Stimulated activated naive CD4-positive, alpha-beta T cell treated with Interleukin-2 at 50 U/mL for 16 hours (primary cell): ENCODE measurements around the gene GPR4.

Source experiments
- DNase-seq: peaks from one replicate; lab custom pipeline; 2025; lab: John Stamatoyannopoulos, UW

The GPR4 gene

DNA sequence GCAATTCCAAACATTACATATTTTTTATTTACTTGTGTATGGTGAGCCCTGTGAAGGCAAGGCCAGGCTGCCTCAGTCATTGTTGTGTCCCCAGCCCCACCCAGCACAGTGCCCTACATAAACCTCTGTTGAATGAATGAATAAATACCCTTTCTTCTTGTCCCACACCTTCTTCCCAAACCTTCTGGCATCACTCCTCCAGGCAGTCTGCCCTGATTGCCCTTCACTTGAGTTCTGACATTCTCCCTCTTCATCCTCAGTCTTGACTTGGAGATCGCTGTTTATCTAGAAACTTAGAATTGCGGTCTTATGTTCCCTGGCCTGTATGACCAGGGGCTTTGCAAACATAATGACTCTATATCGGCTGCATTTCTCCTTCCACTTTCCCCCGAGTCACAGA is 12.2 kb downstream of the GPR4 start:
- no peak for DNase-seq

DNA sequence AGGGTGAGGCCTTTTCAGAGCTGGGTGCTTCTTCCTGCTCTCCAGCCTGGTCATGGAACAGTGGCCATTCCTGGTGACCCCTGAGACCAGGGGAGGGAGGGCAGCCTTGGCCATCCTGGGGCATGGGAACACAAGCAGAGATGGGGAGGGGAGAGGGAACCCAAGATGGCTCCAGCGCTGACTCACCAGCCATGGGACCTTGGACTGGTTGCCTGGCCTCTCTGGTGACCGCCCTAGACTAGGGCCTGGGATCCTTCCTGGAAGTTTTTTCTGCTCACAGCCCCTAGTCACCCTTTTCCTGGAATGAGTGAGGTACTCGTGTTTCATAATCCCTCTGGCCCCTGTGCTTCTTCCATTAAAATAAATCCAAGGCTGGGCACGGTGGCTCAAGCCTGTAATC is 14.1 kb downstream of the GPR4 start:
- no peak for DNase-seq

DNA sequence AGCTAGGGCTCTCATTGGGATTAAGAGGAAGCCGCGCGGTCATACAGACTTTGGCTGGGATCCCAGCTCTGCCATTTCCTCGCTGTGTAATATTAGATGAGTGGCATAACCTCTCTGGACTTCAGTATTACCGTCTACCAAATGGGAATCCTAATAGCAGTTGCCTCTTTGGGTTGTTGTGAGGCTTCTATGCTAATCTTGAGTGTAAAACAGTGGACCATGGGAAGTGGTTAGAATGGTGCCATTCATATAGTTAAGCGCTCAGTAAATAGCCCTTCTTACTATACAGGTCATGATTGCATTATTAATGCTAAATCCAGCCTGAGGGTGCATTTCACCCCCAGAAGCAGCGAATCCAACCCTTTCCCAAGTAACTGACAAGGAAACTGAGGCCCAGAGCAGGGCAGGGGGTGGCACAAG is 16.8 kb downstream of the GPR4 start:
- no peak for DNase-seq

DNA sequence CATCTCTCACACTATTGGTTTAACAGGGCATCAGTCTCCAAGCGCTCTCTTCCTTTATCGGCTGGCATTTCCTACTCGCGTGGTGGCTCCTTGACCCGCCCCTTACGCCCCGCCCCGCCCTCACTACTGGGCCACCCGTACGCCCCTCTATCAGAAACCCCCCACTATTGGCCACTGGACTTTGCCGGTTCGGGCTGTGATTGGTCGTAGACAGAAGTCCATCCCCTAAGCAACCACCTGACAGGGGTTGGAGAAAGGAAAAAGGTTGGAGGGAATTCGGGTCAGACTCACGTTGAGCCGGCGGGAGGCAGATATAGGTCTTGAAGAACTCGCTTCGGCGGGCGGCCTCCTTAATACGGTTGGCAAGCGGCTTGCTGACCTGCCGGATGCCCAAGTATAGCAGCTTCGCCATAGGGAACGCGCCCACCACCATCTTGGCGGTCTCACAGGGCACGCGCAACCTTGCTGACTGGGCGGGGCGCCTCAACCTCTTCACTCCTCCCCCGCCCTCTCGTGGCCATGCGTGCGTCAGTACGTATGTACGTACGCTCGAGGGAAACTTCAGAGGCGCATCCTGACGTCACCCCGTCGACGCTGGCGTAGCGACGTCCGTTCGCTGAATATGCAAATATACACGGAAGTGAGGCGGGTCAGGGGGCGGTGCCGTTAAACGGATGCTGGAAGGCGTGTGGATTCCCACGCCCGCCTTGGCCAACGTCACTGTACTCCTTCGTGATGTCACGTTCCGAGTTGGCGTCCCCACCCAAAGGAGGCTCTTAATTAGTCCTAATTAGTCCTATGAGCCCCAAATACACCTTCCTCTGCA is 17.5 kb downstream of the GPR4 start, which contains the start of gene OPA3:
Gene OPA3 (minus strand): TSS at position 471 of the 826 bp plus-strand sequence. CDS start 38 bp downstream, at position 433.
- peak; percentile 99 for DNase-seq

DNA sequence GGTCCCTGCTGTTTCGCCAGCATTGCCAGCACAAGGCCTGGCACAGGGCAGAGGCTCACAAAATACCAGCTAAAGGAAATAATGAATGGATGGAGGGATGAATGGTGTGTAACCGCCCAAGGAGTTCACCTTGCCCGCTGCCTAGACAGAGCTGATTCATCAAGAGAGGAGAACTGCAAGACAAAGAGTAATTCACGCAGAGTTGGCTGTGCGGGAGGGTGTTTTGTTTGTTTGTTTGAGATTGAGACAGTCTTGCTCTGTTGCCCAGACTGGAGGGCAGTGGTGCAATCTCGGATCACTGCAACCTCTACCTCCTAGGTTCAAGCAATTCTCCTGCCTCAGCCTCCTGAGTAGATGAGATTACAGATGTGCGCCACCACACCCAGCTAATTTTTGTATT is 20.4 kb downstream of the GPR4 start:
- no peak for DNase-seq

DNA sequence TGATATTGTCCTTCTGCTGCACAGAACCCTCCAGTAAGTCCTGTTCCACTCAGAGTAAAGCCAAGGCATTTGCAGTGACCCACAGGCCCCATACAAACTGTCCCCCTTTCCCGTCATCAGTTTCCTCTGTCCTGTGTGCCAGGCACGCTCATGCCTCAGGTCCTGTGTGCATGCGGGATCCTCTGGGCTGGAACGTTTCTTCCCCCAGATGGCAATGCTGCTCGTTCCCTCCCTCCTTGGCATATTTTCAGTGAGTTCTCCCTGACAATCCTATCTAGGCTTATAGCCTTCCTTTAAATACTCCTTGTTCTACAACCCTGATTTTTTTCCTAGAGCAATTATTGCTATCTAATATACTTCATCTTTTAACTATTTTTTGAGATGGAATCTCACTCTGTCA is 23.2 kb downstream of the GPR4 start:
- DNase-seq, result no peak

DNA sequence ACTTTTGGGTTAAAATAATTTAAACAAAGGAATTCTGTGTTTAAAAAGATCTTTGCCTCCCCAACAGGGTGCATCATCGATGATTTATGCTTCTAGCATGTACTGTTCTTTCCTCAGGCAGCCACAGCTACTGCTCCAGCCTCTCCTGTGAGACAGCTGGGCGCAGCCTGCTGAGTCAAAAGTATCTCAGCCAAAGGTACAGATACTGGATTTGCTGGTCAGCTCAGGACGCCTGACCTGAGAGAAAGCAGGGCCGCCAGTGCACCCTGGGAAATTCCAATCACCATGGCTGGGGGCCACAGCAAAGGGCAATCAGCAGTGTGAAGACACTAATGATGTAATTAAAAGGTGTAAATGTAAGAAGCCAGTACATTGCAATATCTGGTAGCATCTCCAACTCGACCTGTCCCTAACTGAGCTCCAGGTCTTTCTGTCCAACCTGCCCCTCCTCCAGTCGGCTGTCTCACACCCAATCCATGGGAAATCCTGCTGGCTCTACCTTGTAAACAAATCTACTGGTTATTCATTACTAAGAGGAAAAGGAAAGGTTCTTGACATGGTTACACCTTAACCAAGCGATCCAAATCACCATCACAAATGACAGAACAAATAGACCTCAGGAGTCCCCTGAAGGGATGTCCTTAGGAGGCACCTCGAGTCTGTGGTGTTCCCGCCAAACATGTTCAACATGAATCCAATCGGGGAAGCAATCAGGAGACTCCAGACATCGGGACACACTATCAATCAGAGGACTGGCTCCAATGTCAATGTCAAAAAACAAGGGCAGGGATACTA is 24.7 kb downstream of the GPR4 start:
- DNase-seq, result no peak

DNA sequence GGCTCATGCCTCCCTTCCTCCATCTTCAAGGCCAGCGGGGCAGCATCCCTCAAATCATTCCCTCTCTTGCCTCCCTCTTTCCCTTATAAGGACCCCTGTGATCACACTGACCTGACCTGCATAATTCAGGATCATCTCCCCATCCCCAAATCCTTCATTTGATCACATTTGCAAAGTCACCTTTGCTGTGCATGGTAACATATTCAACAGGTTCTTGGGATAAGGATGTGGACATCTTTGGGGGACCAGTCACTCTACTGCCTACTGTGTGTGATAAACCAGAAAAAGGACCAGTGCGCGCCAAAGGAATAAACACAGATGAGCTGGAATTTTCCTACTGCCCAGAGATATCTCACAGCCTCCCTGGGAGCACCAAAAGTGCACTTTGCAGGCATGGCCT is 25.3 kb downstream of the GPR4 start:
- no peak for DNase-seq

DNA sequence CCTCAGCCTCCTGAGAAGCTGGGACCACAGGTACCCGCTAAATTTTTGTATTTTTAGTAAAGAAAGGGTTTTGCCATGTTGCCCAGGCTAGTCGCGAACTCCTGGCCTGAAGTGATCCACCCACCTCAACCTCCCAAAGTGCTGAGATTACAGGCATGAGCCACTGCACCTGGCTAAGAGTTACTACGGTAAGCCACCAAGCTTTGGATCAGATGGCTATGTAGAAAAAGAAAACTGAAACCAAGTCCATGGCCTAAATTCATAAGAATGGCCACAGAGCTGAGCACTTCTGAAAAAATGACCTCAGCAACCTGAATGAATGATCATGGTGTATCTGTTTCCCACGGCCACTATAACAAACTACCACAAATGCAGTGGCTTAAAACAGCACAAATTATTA is 26.8 kb downstream of the GPR4 start:
- DNase-seq, result no peak

DNA sequence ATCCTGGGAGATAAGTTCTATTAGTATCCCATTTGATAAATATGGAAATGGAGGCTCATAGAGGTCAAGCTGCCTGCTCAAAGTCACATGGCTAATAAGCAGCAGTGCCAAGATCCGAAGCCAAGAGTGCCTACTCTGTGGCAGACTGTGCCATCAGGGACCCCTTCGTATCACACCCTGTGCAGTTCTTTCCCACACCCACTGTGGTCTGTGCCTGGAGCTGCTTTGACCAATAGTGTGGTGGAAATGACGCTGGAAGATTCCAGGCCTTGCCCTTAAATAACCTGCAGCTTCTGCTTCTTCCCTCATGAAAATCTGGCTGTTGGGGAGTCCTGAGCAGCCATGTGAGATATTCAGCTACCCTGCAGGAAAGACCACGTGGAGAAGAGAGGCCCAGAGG is 27.5 kb downstream of the GPR4 start:
- DNase-seq, result no peak

DNA sequence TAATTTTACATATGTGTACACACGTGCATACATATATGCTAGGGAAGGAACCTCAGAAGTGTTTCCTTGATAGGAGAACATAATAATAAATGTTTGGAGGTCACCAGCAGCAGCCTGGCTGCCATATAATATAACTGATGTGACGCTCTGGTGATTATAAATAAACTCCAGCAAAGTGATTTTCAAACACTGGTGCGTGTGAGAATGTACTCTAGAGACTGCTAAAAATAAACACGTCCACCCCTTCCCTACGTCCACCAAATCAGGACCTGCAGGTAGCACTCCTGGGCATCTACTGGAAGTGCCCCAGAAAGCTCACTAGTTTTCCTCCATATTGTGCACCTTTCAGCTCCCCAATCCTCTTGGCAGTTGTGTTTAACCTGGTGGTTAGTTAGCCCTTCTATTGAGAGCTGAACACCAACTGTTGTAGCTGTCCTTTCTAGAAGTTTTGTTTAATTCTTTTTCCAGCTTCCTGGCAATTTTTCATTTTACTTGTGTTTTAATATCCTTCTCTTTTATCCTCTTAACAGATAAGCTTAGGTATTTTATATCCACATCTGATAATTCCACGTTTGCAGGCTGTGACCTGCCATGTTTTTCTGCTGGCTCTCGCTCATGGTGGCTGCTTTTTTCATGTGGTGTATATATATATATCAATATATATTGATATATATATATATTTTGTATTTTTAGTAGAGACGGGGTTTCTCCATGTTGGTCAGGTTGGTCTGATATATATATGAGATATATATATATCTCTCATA is 30.4 kb downstream of the GPR4 start:
- no peak for DNase-seq

DNA sequence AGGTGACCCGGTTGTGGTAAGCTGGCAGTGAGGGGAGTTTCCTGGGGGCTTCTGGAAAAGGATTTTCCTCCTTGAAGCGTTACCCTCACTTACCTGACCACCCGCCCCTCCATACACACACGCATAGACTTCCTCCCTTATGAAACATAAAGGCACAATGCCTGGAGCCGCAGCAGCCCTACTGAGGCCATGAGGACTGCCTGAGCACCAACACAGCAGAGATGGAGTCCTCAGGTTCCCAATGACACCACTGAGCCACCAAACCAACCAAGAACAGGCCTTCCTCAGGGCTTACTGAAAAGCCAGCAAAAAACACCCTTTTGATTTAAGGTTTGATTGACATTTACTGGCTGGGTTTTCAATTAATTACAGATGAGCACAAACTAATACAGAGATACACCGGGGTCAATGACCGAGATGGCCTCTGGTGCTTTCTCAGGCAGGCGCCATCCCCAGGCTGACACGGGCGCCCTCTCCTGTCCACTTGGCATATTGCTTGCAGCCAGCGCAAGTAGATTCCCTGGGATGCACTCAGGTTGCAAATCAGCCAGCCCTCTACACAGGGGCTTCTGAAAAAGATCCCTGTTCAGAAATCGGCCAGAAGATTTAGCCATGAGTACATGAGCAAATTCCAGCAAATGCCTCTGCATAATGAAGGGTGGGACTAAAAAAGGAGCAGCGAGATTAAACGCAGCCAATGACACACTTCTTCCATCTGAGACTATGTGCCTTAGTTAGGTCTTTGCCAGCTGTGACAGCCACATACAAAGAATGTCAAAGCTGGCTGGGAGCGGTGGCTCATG is 32.2 kb downstream of the GPR4 start:
- peak; percentile 14 for DNase-seq

DNA sequence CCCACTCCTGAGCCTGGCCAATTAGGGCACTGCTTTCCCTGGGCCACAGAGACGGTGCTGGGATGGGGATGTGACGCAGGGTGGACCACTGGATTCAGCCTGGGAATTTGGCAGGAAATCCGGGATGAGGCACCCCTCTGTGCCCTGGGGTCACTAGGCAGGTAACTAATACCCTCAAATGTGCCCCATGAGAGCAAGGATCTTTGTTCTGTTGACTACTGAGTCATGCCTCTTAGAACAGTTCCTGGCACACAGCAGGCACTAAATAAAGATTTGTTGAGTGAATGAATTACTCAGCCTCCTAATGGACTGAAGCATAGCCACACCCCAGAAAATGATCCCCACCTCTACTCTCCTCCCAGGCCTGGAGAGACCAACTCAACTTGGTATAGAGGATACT is 33.3 kb downstream of the GPR4 start:
- DNase-seq, result no peak

DNA sequence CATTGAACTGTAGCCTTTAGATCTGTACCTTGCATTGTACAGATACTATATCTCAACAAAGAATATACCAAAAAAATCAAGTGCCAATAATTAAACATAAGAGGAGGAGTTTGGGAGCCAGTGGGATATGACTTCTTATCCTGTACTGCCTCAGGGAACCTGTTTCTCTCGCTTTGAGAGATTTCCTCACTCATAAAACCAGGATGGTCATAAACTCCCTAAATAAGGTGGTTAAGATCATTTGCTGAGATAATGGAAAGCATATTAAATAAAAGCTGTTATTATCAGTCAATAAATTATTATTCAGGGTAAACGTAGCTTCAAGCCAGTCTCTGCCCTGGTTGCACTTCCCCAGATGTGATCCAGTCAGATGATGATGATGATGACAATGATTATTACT is 34.4 kb downstream of the GPR4 start:
- DNase-seq, result no peak

DNA sequence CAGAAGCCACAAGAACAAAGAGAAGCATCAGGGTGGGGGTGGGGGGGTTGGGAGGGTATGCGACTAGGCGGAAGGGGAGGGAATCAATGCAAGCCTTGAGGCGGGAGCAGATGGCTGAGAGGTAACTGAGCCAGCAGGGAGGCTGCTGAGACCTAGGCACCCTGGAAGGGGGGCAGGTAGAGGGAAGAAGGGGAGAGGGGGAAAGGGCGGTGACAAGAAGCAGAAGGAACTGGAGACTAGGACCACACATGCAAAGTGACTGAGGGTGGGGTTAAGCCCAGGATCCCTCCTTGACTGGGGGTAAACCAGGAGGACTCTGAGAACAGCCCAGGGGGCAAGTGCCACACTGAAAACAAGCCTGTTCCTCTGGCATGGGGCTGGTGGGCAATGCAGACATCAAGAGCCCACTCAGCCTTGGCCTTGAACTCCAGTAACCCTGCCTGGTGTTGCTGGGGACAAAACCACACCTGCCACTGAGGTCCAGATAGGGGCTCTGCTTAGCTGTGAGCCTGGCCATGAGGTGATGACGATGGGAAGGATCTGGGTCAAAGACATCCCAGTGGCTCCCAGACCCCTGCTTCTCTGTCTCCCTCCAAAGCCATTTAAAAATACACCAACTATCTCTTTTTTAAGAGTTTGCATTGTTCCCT is 37.8 kb downstream of the GPR4 start:
- no peak for DNase-seq

DNA sequence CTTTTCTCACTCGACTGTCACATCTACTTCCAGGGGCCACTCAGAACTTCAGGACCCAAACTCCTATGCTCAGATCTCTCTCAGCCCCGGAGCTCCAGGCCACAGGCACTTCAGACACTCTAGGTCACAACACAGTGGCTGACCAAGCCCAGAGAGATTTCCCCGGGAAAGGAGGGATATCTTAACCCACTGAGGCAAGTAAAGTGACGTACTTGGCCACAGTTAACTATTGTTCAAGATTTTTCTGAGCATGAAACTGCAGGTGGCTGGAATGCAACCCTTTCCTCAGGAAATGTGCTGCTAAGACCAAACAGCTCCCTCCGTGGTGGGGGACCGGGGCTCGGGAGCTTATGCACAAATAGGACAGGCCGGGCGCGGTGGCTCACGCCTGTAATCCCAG is 41.3 kb downstream of the GPR4 start:
- no peak for DNase-seq

DNA sequence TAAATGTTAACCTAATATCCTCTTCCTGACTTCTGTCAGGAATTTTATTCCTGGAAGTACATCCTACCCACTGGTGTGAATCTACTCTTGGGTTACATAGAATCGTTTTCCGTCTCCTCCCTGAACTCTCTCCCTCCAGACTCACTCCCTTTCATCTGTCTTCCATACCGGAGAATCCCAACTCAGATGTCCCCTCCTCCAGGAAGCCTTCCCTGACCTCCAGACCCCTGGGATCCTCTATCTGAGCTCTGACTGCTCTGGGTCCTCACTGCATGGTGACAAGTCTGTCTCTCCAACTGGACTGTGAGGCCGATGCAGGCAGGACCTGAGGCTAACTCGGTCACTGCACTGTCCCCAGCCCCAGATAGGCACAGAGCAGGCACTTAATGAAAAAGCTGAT is 42.0 kb downstream of the GPR4 start:
- DNase-seq, result no peak

DNA sequence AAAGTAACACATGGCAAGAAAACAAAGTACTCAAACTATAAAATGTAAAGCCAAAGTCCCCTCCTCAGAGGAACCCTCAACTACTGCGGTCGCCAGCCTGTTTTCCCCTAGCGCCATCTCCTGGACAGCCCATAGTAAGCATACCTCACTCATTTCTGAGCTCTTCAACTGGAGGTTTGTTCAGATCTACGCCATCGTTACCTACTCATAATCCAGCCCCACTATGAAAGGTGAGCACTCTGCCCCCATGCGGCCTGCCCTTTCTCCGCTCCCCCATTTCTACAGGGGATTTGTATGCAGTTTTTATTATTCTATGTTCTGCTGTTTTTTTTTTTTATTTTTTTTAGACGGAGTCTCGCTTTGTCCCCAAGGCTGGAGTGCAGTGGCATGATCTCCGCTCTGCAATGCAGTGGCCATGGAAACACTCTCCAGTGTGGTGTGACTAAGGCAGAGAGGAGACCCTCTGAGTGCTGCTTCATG is 43.6 kb downstream of the GPR4 start:
- peak; percentile 45 for DNase-seq

DNA sequence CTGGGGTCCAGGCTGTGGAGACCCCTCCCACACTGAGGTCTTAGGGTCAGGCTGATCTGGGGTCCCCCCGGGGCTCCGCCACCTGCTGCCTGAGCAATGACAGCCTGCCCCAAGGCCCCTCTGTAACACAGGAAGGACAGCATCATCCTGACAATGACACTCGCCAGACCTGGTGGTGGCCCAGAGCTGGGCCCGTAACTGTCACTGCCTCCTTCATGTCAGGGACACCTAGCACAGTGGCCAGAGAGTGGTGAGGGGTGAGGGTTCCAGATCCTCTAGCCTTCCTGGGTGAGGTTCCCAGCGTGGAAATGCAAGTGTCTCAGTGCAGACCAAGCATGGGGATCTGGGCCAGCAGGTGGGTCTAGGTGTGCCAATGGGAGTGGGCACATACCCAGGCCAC is 45.2 kb downstream of the GPR4 start:
- no peak for DNase-seq

DNA sequence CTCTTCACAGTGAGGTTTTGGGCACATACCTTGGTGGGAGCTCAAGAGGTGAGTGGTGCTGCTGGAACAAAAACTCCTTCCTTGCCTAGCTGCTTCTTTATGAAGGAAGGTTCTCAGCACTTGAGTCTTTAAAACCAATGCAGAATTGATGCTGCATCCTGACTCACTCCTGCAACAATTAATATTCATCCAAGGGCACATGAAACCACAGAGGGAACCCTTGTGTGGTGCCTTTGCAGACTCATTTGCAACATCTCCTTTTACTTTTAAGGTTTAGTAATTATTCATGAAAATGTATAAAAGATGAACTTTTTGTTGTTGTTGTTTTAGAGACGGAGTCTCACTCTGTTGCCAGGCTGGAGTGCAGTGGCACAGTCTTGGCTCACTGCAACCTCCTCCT is 47.5 kb downstream of the GPR4 start:
- DNase-seq, result no peak

DNA sequence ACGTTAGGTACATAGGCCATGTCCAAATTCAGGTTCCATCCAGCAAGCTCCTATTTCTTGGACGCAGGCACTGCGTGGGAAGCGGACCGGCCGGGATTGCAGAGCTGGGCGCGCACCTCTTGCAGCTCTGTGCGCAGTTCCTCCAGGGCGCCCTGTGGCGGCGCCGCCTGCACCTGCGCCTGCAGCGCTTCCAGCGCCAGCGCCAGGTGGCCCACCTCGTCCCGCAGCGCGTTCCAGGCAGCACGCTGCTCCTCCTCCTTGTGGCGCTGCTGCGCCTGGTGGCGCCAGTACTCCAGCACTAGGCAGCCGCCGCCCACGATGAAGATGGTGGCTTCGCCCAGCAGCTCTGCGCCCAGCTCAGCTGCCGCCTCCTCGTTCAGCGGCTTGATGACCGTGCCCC is 48.5 kb downstream of the GPR4 start:
- DNase-seq, result no peak
